Measurements from ENCODE around the gene PRKCH.

- TF ChIP-seq CTCF (IDR thresholded peaks at IDR 0.05) (no peak), POLR2A (IDR thresholded peaks at IDR 0.05) (no peak)
Observed at GRCh38 chr14:61460063-61460462, 138.7 kb downstream of the PRKCH start.

All from esophagus squamous epithelium (tissue), 4 donors.